IMR-90 (cell line): ENCODE measurements around the gene CYFIP2. TPM values are rescaled to one million over a fixed set of nuclear protein-coding genes. Genes with fewer than 3 reads are reported as not detected.

Source experiments
- ATAC-seq: fragments of 200-7000 bp; cut with Tn5 transposase; 2 replicates; pipeline ENCODE4 v1.9.1; 2020; ENCODE audit warnings: low read depth, mild to moderate bottlenecking, moderate library complexity
- BruUV-seq: library from RNA; stranded (reverse); fragments of 400-500 nt; replicated peaks from 2 replicates; lab custom pipeline; 2021; lab: Mats Ljungman, UMichigan
- CTCF ChIA-PET: fragments of 300-600 bp; formaldehyde crosslinking; extraction: SDS; loops from one replicate; lab custom pipeline; 2021; ENCODE audit warnings: antibody characterized with exemption; lab: Yijun Ruan, JAX
- POLR2A ChIA-PET: fragments of 300-600 bp; sonication (Branson Sonifier 250); formaldehyde crosslinking; loops from one replicate; lab custom pipeline; 2022; ENCODE audit warnings: antibody characterized with exemption; ENCODE audit not compliant: unreplicated experiment; lab: Charles Lee
- DNase-seq: peaks from one replicate; pipeline ENCODE4 v3.0.0; 2013
- H2AFZ ChIP-seq: replicated peaks from 2 replicates; pipeline ENCODE3; 2013; ENCODE audit warnings: low read length, mild to moderate bottlenecking; ENCODE audit not compliant: poor library complexity
- H2AK5ac ChIP-seq: 2 replicates; pipeline ENCODE4 v1.6.1; 2013; ENCODE audit warnings: low read depth, low read length, inconsistent platforms
- H2AK9ac ChIP-seq: replicated peaks from 2 replicates; pipeline ENCODE3; 2013; ENCODE audit warnings: mild to moderate bottlenecking, low read depth, low read length, moderate library complexity; ENCODE audit not compliant: poor library complexity
- H2BK120ac ChIP-seq: 2 replicates; pipeline ENCODE4 v1.6.1; 2013; ENCODE audit warnings: low read depth, low read length, inconsistent platforms
- H2BK15ac ChIP-seq: 3 replicates; pipeline ENCODE4 v1.6.1; 2013; ENCODE audit warnings: low read depth, low read length, inconsistent platforms
- H2BK20ac ChIP-seq: 2 replicates; pipeline ENCODE4 v1.6.1; 2013; ENCODE audit warnings: low read depth, mild to moderate bottlenecking, inconsistent platforms, low read length, moderate library complexity
- H2BK5ac ChIP-seq: 2 replicates; pipeline ENCODE4 v1.6.1; 2013; ENCODE audit warnings: mild to moderate bottlenecking, low read depth, low read length, inconsistent platforms; ENCODE audit not compliant: poor library complexity, severe bottlenecking
- H3K14ac ChIP-seq: replicated peaks from 2 replicates; pipeline ENCODE4 v1.6.1; 2013; ENCODE audit warnings: low read depth, low read length, inconsistent platforms
- H3K18ac ChIP-seq: 2 replicates; pipeline ENCODE4 v1.6.1; 2013; ENCODE audit warnings: low read depth, low read length, control low read depth
- H3K23ac ChIP-seq: 2 replicates; pipeline ENCODE4 v1.6.1; 2013; ENCODE audit warnings: low read depth, low read length, inconsistent platforms
- H3K27ac ChIP-seq: 2 replicates; pipeline ENCODE4 v1.5.1; 2013; ENCODE audit warnings: mild to moderate bottlenecking, control low read depth, low read length; ENCODE audit not compliant: insufficient read depth
- H3K27me3 ChIP-seq: 2 replicates; pipeline ENCODE4 v1.6.1; 2013; ENCODE audit warnings: low read length; ENCODE audit not compliant: control insufficient read depth, insufficient read depth
- H3K36me3 ChIP-seq: 2 replicates; pipeline ENCODE4 v1.6.1; 2013; ENCODE audit warnings: low read length, mixed read lengths; ENCODE audit not compliant: control insufficient read depth, insufficient read depth
- H3K4ac ChIP-seq: 2 replicates; pipeline ENCODE4 v1.6.1; 2013; ENCODE audit warnings: low read depth, low read length, inconsistent platforms
- H3K4me1 ChIP-seq: 2 replicates; pipeline ENCODE4 v1.6.1; 2013; ENCODE audit warnings: low read length, mixed read lengths; ENCODE audit not compliant: control insufficient read depth, insufficient read depth
- H3K4me2 ChIP-seq: 2 replicates; pipeline ENCODE4 v1.6.1; 2013; ENCODE audit warnings: low read depth, mild to moderate bottlenecking, control low read depth, low read length, moderate library complexity
- H3K4me3 ChIP-seq: 2 replicates; pipeline ENCODE4 v1.5.1; 2013; ENCODE audit warnings: low read depth, mild to moderate bottlenecking, control low read depth, low read length, moderate library complexity; ENCODE audit not compliant: insufficient read depth
- H3K56ac ChIP-seq: 2 replicates; pipeline ENCODE4 v1.6.1; 2013; ENCODE audit warnings: low read length, inconsistent platforms; ENCODE audit not compliant: insufficient read depth; ENCODE audit errors: extremely low read depth
- H3K79me1 ChIP-seq, 2 experiments: 2 replicates each; pipeline ENCODE4 v1.6.1; 2013; ENCODE audit warnings: low read length in 2 of 2, inconsistent platforms in 1 of 2, low read depth in 1 of 2
- H3K9ac ChIP-seq: 2 replicates; pipeline ENCODE4 v1.6.1; 2013; ENCODE audit warnings: low read depth, low read length, control low read depth
- H3K9me1 ChIP-seq: 2 replicates; pipeline ENCODE4 v1.6.1; 2013; ENCODE audit warnings: low read length, inconsistent platforms; ENCODE audit not compliant: insufficient read depth
- H3K9me3 ChIP-seq: 2 replicates; pipeline ENCODE4 v1.6.1; 2013; ENCODE audit warnings: low read length; ENCODE audit not compliant: control insufficient read depth, insufficient read depth
- H4K20me1 ChIP-seq: 2 replicates; pipeline ENCODE4 v1.6.1; 2013; ENCODE audit warnings: low read length, inconsistent platforms; ENCODE audit not compliant: insufficient read depth
- H4K5ac ChIP-seq: 2 replicates; pipeline ENCODE4 v1.6.1; 2013; ENCODE audit warnings: mild to moderate bottlenecking, low read depth, low read length, control low read depth
- H4K8ac ChIP-seq, 2 experiments: 2 replicates each; pipeline ENCODE4 v1.6.1; 2013; ENCODE audit warnings: low read depth in 2 of 2, low read length in 2 of 2, control low read depth in 1 of 2, inconsistent platforms in 1 of 2
- H4K91ac ChIP-seq: 2 replicates; pipeline ENCODE4 v1.6.1; 2013; ENCODE audit warnings: low read depth, low read length, inconsistent platforms; ENCODE audit not compliant: insufficient read depth
- ELK1 ChIP-seq: fragments of 150-350 bp; IDR thresholded peaks from 2 replicates; pipeline ENCODE4 v1.6.1; 2016; ENCODE audit warnings: low read depth, mild to moderate bottlenecking, low read length, moderate library complexity, borderline replicate concordance
- MAFK ChIP-seq: IDR thresholded peaks from 2 replicates; pipeline ENCODE4 v1.6.1; 2012; ENCODE audit warnings: low read depth, low read length, improper control_type of control experiment
- WGBS, 2 experiments: methylation state at CpG; one replicate each; pipeline versions ENCODE4 v1.1.5 to v1.1.7; 2013; ENCODE audit warnings: missing lambda C conversion rate in 2 of 2; ENCODE audit not compliant: insufficient read length in 1 of 2; ENCODE audit errors: extremely low coverage in 2 of 2; 5-methylcytosine and 5-hydroxymethylcytosine counted together
- dilution Hi-C: fragments of 300-500 bp; cut with HindIII; formaldehyde crosslinking; loops from one replicate; pipeline ENCODE4 v1.14.3; 2018; ENCODE audit warnings: low sequenced_read_pairs; ENCODE audit not compliant: unreplicated experiment
- in situ Hi-C: fragments of 300-500 bp; cut with MboI; formaldehyde crosslinking; loops from 3 replicates; pipeline ENCODE4 v1.14.3; 2019; ENCODE audit warnings: low sequenced_read_pairs, inconsistent platforms, mixed read lengths
- intact Hi-C: fragments of 100-400 bp; cut with micrococcal nuclease; formaldehyde crosslinking; loops from 2 replicates; pipeline ENCODE4 v1.10.0; 2022
- polyA plus RNA-seq, 3 experiments: library from polyadenylated mRNA; depleted of rRNA; stranded (reverse); fragments of >200 nt; gene quantifications; 2 replicates each; pipeline ENCODE4 v1.2.3, GENCODE V29; 2012; ENCODE audit warnings: low replicate concordance in 1 of 3
- total RNA-seq: library from RNA; depleted of rRNA; stranded (reverse); fragments of >200 nt; gene quantifications from 2 replicates; pipeline ENCODE4 v1.2.3, GENCODE V29; 2012

The CYFIP2 gene
- total and polyA plus RNA-seq, 2 of the 4 experiments (the other 2 are of a cell fraction), result 6.8 to 13.4 TPM

- no peaks in the 10 kb centered on the region for H3K36me3 ChIP-seq
- no peak overlapping the region for H3K4ac ChIP-seq
- no peaks in the 10 kb centered on the region for H3K27me3 ChIP-seq
- no peak overlapping the region for H3K18ac ChIP-seq
- H2AFZ ChIP-seq, result no peak overlapping the region
- H3K27ac ChIP-seq, result no peak overlapping the region
- in situ Hi-C loops (no loop called here), dilution Hi-C loops (no loop called here), intact Hi-C loops (no loop called here)
- peak; percentile 88 for ATAC-seq
- DNase-seq, result peak; percentile 76
- no peak overlapping the region for H2AK9ac ChIP-seq
- H2BK120ac ChIP-seq, result no peak overlapping the region
- no peak overlapping the region for H3K23ac ChIP-seq
- no TSS peak for BruUV-seq
- no peak overlapping the region for H4K91ac ChIP-seq
- no peak overlapping the region for H3K4me2 ChIP-seq
- TF ChIP-seq MAFK, result no peak
- no peak for TF ChIP-seq ELK1
- H3K56ac ChIP-seq, result no peak overlapping the region
- no peak overlapping the region for H2BK20ac ChIP-seq
- no peaks in the 10 kb centered on the region for H3K79me1 ChIP-seq
- H4K8ac ChIP-seq, result no peak overlapping the region
- H3K9me3 ChIP-seq, result peaks cover 2% of the 10 kb centered on the region; the same call in 1 of the 2 replicates
- no peak overlapping the region for H2AK5ac ChIP-seq
- no peak overlapping the region for H4K5ac ChIP-seq
- POLR2A ChIA-PET, result interaction anchor here (1.1 kb wide), 1 partner anchor 141 kb away, joined by 3 read pairs; no protein-coding TSS in a partner anchor
- H3K9ac ChIP-seq, result no peak overlapping the region
- no peak overlapping the region for H3K4me3 ChIP-seq
- no peaks in the 10 kb centered on the region; the same call in 1 of the 2 replicates for H3K9me1 ChIP-seq
- no peak overlapping the region for H2BK5ac ChIP-seq
- H4K20me1 ChIP-seq, result no peaks in the 10 kb centered on the region
- CTCF ChIA-PET, result interaction anchor here (0.7 to 2.0 kb wide), 5 partner anchors 8 to 408 kb away, joined by 3 to 9 read pairs (median 3); partner anchors contain the start of gene LSM11
- H2BK15ac ChIP-seq, result no peak overlapping the region
- WGBS, 2 experiments, result 71% methylated on average over 1 of the region's 8 CpGs; no CpG with 5 or more reads in 1 of the 2 experiments
- no peak overlapping the region for H3K14ac ChIP-seq
- peaks cover 4% of the 10 kb centered on the region; the same call in 1 of the 2 replicates for H3K4me1 ChIP-seq
Observed at GRCh38 chr5:157335534-157336422, 69.9 kb downstream of the CYFIP2 start.
